WTC11 (cell line): ENCODE data around the gene CDH13. TPM values are rescaled to one million over a fixed set of nuclear protein-coding genes. Genes with fewer than 3 reads are reported as not detected.

Experiments
- ATAC-seq: fragments of 200-7000 bp; cut with Tn5 transposase; 2 replicates; pipeline ENCODE4 v1.10.0; 2021; ENCODE audit warnings: mild to moderate bottlenecking, moderate library complexity
- CTCF ChIA-PET: fragments of 300-600 bp; sonication (Branson Sonifier 250); formaldehyde crosslinking; loops from one replicate; lab custom pipeline; 2021; ENCODE audit warnings: antibody characterized with exemption; lab: Charles Lee
- POLR2A ChIA-PET: fragments of 350-600 bp; sonication (Branson Sonifier 250); formaldehyde crosslinking; loops from one replicate; lab custom pipeline; 2021; ENCODE audit warnings: antibody characterized with exemption; lab: Charles Lee
- DNase-seq: peaks from one replicate; pipeline ENCODE4 v3.0.0; 2021; ENCODE audit warnings: low spot score
- H3K27ac Mint-ChIP-seq: 2 replicates; pipeline ENCODE4 v1.8.0; 2021; ENCODE audit warnings: mixed read lengths
- H3K27me3 Mint-ChIP-seq: 2 replicates; pipeline ENCODE4 v1.8.0; 2021; ENCODE audit warnings: low read depth, mild to moderate bottlenecking, moderate library complexity, mixed read lengths
- H3K36me3 Mint-ChIP-seq: 2 replicates; pipeline ENCODE4 v1.8.0; 2021; ENCODE audit warnings: mixed read lengths
- H3K4me1 Mint-ChIP-seq: 2 replicates; pipeline ENCODE4 v1.8.0; 2022; ENCODE audit warnings: mixed read lengths
- H3K4me3 Mint-ChIP-seq: 2 replicates; pipeline ENCODE4 v1.8.0; 2021; ENCODE audit warnings: mild to moderate bottlenecking, moderate library complexity, mixed read lengths
- H3K9me3 Mint-ChIP-seq: 2 replicates; pipeline ENCODE4 v1.8.0; 2021; ENCODE audit warnings: mixed read lengths
- ARID4B ChIP-seq: sonication (generic); formaldehyde crosslinking; IDR thresholded peaks from 2 replicates; pipeline ENCODE4 v1.8.0; 2023; ENCODE audit warnings: missing genetic modification reagents, mild to moderate bottlenecking, borderline replicate concordance
- CREM ChIP-seq: sonication (generic); formaldehyde crosslinking; IDR thresholded peaks from 2 replicates; pipeline ENCODE4 v1.8.1; 2022; ENCODE audit warnings: mild to moderate bottlenecking, missing genetic modification reagents, moderate library complexity
- EMX1 ChIP-seq: fragments of 250-450 bp; sonication (Bioruptor Pico); IDR thresholded peaks from 2 replicates; pipeline ENCODE4 v1.8.0; 2021; ENCODE audit warnings: mild to moderate bottlenecking
- ERG ChIP-seq: fragments of 250-450 bp; sonication (Bioruptor Pico); IDR thresholded peaks from 2 replicates; pipeline ENCODE4 v1.8.0; 2021; ENCODE audit warnings: mild to moderate bottlenecking
- GRHL2 ChIP-seq: fragments of 250-450 bp; sonication (Bioruptor Pico); IDR thresholded peaks from 2 replicates; pipeline ENCODE4 v1.8.0; 2022; ENCODE audit warnings: mild to moderate bottlenecking, moderate library complexity; ENCODE audit not compliant: insufficient replicate concordance, severe bottlenecking
- IRF2 ChIP-seq: sonication (generic); formaldehyde crosslinking; IDR thresholded peaks from 2 replicates; pipeline ENCODE4 v1.8.0; 2022; ENCODE audit warnings: low read depth, missing genetic modification reagents, borderline replicate concordance
- JUN ChIP-seq: sonication (generic); formaldehyde crosslinking; IDR thresholded peaks from 2 replicates; pipeline ENCODE4 v1.8.0; 2023; ENCODE audit warnings: mild to moderate bottlenecking, missing genetic modification reagents
- MLX ChIP-seq: sonication (generic); formaldehyde crosslinking; IDR thresholded peaks from 2 replicates; pipeline ENCODE4 v1.8.1; 2023; ENCODE audit warnings: mild to moderate bottlenecking, missing genetic modification reagents, moderate library complexity
- NFATC4 ChIP-seq: fragments of 250-450 bp; sonication (Bioruptor Pico); IDR thresholded peaks from 2 replicates; pipeline ENCODE4 v1.9.0; 2021; ENCODE audit warnings: mild to moderate bottlenecking
- NFE2L1 ChIP-seq: sonication (generic); formaldehyde crosslinking; IDR thresholded peaks from 2 replicates; pipeline ENCODE4 v1.8.1; 2023; ENCODE audit warnings: missing genetic modification reagents
- NFYB ChIP-seq: sonication (generic); formaldehyde crosslinking; conservative IDR thresholded peaks from 2 replicates; pipeline ENCODE4 v1.8.0; 2022; ENCODE audit warnings: low read depth, missing genetic modification reagents
- NR3C1 ChIP-seq: sonication (generic); formaldehyde crosslinking; conservative IDR thresholded peaks from 2 replicates; pipeline ENCODE4 v1.8.1; 2023; ENCODE audit warnings: low read depth, mild to moderate bottlenecking, missing genetic modification reagents
- OVOL2 ChIP-seq: fragments of 250-450 bp; sonication (Bioruptor Pico); IDR thresholded peaks from 2 replicates; pipeline ENCODE4 v1.9.0; 2021; ENCODE audit warnings: mild to moderate bottlenecking, borderline replicate concordance
- PRRX2 ChIP-seq: fragments of 250-450 bp; sonication (Bioruptor Pico); IDR thresholded peaks from 2 replicates; pipeline ENCODE4 v1.8.0; 2021; ENCODE audit warnings: mild to moderate bottlenecking
- SMAD3 ChIP-seq: sonication (generic); formaldehyde crosslinking; IDR thresholded peaks from 2 replicates; pipeline ENCODE4 v1.8.0; 2022; ENCODE audit warnings: missing genetic modification reagents, mild to moderate bottlenecking, borderline replicate concordance
- TCF7 ChIP-seq: sonication (generic); formaldehyde crosslinking; IDR thresholded peaks from 2 replicates; pipeline ENCODE4 v1.8.0; 2022; ENCODE audit warnings: mild to moderate bottlenecking, low read depth, missing genetic modification reagents, moderate library complexity
- USF2 ChIP-seq: sonication (generic); formaldehyde crosslinking; IDR thresholded peaks from 2 replicates; pipeline ENCODE4 v1.8.1; 2023; ENCODE audit warnings: mild to moderate bottlenecking, missing genetic modification reagents, moderate library complexity
- ZBTB43 ChIP-seq: sonication (generic); formaldehyde crosslinking; IDR thresholded peaks from 2 replicates; pipeline ENCODE4 v1.8.1; 2023; ENCODE audit warnings: mild to moderate bottlenecking, missing genetic modification reagents
- total RNA-seq: library from RNA; stranded (reverse); gene quantifications from 3 replicates; pipeline ENCODE4 v1.2.3, GENCODE V29; 2021

CDH13 gene
- total RNA-seq, 1 experiment from 2014 or later: 0.81 TPM

GRCh38 chr16:82899006-82899405, 272.2 kb downstream of the CDH13 start (continued):
- no peak for TF ChIP-seq ERG (CRISPR knock-in tag)

- H3K27ac Mint-ChIP-seq: no peak overlapping the region
- DNase-seq: no peak
- no peak for ATAC-seq
- H3K36me3 Mint-ChIP-seq: no peaks in the 10 kb centered on the region
- CTCF ChIA-PET: no interaction called here
- H3K4me1 Mint-ChIP-seq: no peaks in the 10 kb centered on the region
- no peak overlapping the region for H3K4me3 Mint-ChIP-seq
- no peaks in the 10 kb centered on the region for H3K9me3 Mint-ChIP-seq
- TF ChIP-seq GRHL2 (CRISPR knock-in tag): no peak
- no peak for TF ChIP-seq NR3C1
- TF ChIP-seq TCF7 (CRISPR knock-in tag): no peak
- TF ChIP-seq CREM (CRISPR knock-in tag): no peak
- TF ChIP-seq NFYB: no peak
- TF ChIP-seq OVOL2 (CRISPR knock-in tag): no peak
- TF ChIP-seq, all 79 proteins: peak for 0
- H3K27me3 Mint-ChIP-seq: no peaks in the 10 kb centered on the region
- POLR2A ChIA-PET: no interaction called here
Observed at GRCh38 chr16:82899731-82900450, 273.1 kb downstream of the CDH13 start.

- TF ChIP-seq SMAD3 (CRISPR knock-in tag) (no peak), PRRX2 (CRISPR knock-in tag) (no peak), IRF2 (CRISPR knock-in tag) (no peak), JUN (no peak), NFATC4 (CRISPR knock-in tag) (no peak), NFE2L1 (CRISPR knock-in tag) (no peak), ARID4B (CRISPR knock-in tag) (no peak), MLX (CRISPR knock-in tag) (no peak), ZBTB43 (CRISPR knock-in tag) (no peak), EMX1 (CRISPR knock-in tag) (no peak), USF2 (CRISPR knock-in tag) (no peak)
- no peaks in the 10 kb centered on the region for H3K9me3 Mint-ChIP-seq
- POLR2A ChIA-PET: no interaction called here
- H3K4me1 Mint-ChIP-seq: no peaks in the 10 kb centered on the region
- H3K27ac Mint-ChIP-seq: no peak overlapping the region
- no peaks in the 10 kb centered on the region for H3K27me3 Mint-ChIP-seq
- H3K4me3 Mint-ChIP-seq: no peak overlapping the region
- no peaks in the 10 kb centered on the region for H3K36me3 Mint-ChIP-seq
- no peak for ATAC-seq
- no peak for DNase-seq
- CTCF ChIA-PET: no interaction called here
Observed at GRCh38 chr16:82900559-82900958, 273.8 kb downstream of the CDH13 start.
